GM18867 (cell line): ENCODE data around the gene WHAMM.
"Not testable (repeated sequence)": the region's sequence is repeated elsewhere in the genome, so short reads cannot be mapped to it uniquely, and the experiment has no call there.

Experiments used
- ATAC-seq: cut with Tn5 transposase; IDR thresholded peaks from one replicate; pipeline ENCODE4 v1.9.1; 2021; ENCODE audit warnings: mild to moderate bottlenecking, moderate library complexity; ENCODE audit not compliant: unreplicated experiment

Gene WHAMM

GRCh38 chr15:82799183-82799841, 10.1 kb upstream of the WHAMM start:
- ATAC-seq = no peak

GRCh38 chr15:82802497-82802896, 6.9 kb upstream of the WHAMM start:
- no peak for ATAC-seq

DNA sequence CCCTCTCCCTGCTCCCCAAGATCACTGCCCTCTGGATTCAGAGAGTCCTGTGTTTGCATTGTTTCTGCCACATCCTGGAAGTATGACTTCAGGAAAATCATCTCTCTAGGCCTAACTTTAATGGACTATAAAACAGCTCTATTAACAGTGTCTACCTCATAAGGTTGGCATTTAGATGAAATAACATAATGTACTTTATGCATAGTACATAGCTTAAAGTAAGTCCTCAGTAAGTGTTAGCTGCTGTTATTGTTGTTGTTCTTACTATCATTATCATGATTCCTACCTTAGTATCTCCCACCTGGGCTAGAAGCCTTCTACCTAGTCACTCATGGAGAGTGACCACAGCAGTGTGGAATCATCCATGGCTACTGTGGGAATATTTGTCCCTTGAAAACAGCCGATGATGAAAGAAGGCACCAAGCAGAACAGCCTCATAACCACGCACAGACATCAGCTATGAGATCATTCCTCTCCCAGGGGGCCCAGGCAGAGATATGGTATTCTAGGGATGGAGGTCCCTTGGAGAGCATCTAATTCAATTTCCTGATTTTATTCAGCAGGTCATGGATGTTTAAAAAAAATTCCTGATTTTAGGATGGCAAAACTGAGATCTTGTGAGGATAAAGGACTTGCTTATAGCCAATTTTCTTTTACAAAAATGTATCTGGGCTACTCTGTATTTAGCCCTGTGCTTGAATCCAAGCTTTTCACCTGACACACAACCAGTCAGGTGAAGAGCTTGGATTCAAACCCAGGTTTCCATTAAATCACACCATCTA, 5.4 kb upstream of the WHAMM start:
- ATAC-seq = no peak

GRCh38 chr15:82804575-82804949, 4.9 kb upstream of the WHAMM start:
- no peak for ATAC-seq

GRCh38 chr15:82805994-82806406, 3.4 kb upstream of the WHAMM start, which contains the start of gene FSD2:
FSD2 (minus strand) TSS chr15:82806069; CDS start chr15:82787390, 18,679 bp downstream.
- peak; percentile 48 for ATAC-seq

GRCh38 chr15:82807920-82808633, 1.4 kb upstream of the WHAMM start:
- ATAC-seq = no peak

DNA sequence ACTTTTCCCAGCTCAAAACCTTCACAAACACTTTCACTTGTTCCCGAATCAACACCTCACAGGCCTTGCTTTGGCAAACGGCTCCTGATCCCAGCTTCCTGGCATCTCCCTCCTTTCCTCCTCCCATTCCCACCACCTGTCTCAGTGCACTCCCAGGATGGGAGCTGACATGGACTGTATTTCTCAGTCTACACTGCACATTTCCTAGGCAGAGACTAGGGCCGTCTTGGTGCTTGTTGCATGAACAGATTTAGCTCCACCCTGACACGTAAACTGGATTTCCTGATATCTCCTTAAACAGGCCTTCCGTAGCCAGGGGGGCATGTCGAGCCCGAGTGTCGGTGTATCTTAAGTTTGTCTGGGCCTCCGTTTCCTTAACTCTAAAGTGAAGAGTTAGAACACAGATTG, 790 bp upstream of the WHAMM start:
- no peak for ATAC-seq

GRCh38 chr15:82810061-82810889, 847 bp downstream of the WHAMM start:
- peak; percentile 20 for ATAC-seq

DNA sequence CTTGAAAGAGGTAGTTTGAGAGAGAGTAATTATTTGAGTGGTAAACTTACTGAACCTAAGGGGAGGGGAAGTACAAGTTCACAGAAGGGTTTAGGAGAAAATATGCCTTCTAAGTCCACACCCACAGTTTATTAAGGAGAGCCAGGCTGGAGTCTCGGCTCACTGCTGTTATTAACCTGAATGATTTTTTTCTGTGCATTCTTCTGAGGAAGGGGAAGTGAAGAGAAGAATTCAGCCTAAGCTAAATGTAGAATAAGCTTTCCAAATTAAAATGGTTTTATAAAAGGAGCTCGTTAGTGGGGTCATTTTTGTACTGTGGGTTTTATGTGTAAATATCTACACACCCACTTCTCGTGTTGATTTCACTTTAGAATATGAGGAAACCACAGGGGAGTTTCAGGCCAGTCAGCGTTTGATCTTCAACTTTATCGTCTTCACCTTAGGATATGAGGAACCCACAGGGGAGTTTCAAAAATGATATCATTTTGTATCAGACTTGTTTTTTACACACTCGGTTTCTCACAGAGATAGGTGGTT, 1.5 kb downstream of the WHAMM start:
- ATAC-seq = no peak

DNA sequence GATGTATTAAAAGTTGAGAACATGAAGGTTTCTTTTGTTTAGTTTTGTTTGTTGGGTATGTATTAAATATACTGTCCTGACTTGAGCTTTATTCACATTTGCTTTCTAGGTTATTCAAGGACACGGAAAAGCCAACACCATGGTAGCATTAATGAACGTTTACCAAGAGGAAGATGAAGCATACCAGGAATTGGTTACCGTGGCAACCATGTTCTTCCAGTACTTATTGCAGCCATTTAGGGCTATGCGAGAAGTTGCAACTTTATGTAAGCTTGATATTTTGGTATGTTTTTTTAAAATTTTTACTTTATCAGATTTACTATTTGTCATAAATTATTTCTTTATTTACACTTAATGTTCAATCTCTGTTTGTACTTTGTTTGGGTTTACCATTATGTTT, 3.6 kb downstream of the WHAMM start:
- no peak for ATAC-seq

GRCh38 chr15:82820128-82820527, 10.7 kb downstream of the WHAMM start:
- ATAC-seq = no peak

GRCh38 chr15:82821396-82821795, 12.0 kb downstream of the WHAMM start:
- not testable (repeated sequence) for ATAC-seq

DNA sequence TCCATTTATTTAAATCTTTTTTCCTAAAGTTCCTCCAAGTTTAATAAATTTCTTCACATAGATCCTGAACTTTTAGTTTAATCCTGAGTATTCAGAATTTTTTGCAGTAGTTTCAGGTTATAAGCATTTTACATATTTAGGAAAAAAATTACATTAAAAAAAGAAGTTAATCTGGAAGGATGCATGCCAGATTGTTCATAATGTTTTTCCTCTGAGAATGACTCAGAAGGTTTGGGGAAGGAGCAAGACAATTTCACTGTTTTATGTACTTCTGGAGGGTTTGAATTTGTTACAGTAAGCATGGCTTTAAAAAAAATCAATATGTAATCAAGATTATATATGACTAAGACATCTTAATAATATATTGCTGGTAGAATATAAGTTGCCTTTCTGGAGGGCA, 12.4 kb downstream of the WHAMM start:
- ATAC-seq = not testable (repeated sequence)

GRCh38 chr15:82823049-82823448, 13.6 kb downstream of the WHAMM start:
- ATAC-seq = no peak

DNA sequence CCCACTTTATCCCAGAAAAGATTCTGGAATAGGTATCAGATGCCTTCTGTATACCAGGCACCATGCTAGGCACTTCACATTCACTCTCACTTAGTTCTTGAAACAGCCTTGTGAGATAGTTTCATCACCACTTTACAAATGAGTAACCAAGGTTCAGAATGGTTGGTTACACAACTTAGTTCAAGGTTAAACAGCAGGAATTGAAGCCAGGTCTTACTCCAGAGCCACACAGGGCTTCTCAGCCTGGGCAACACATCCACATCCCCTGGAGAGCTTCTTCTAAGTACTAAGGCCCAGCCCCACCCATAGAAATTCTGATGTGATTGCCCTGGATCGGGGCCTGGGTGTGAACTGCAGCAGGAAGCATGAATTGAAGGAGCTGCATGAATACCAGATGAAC, 18.6 kb downstream of the WHAMM start:
- no peak for ATAC-seq

- ATAC-seq = no peak
Observed at GRCh38 chr15:82829234-82829633, 19.8 kb downstream of the WHAMM start.

- no peak for ATAC-seq
Observed at GRCh38 chr15:82830427-82831173, 21.2 kb downstream of the WHAMM start.

- ATAC-seq = no peak
Observed at GRCh38 chr15:82831894-82832600, 22.6 kb downstream of the WHAMM start.
